Psoas muscle (tissue), 8 donors: ENCODE results near the gene CSNK2A3. TPM values are rescaled to one million over a fixed set of nuclear protein-coding genes. Genes with fewer than 3 reads are reported as not detected.

ENCODE experiments used
- ATAC-seq, 4 donors: fragments of 200-7000 bp; cut with Tn5 transposase; one replicate each; pipeline ENCODE4 v1.9.1; 2020; ENCODE audit warnings: moderate library complexity in 3 of 4, mild to moderate bottlenecking in 2 of 4
- DNase-seq, 2 donors: peaks; one replicate each; pipeline ENCODE4 v3.0.0-alpha.2; 2020
- H3K27ac ChIP-seq: fragments of 200-600 bp; one replicate; pipeline ENCODE4 v1.8.0; 2022
- H3K27me3 ChIP-seq, 3 donors: fragments of 200-600 bp in 1 of 3; one replicate each; pipeline versions ENCODE4 v1.6.1 to v1.8.0; 2013 to 2022; ENCODE audit warnings: low read length in 2 of 3, mild to moderate bottlenecking in 2 of 3, moderate library complexity in 1 of 3; ENCODE audit not compliant: insufficient read depth in 3 of 3
- H3K36me3 ChIP-seq, 2 donors: fragments of 200-600 bp in 1 of 2; one replicate each; pipeline versions ENCODE4 v1.6.1 to v1.8.0; 2013 to 2022; ENCODE audit warnings: low read depth in 1 of 2, mild to moderate bottlenecking in 1 of 2, moderate library complexity in 1 of 2; ENCODE audit not compliant: insufficient read depth in 1 of 2
- H3K4me1 ChIP-seq: fragments of 200-600 bp; one replicate; pipeline ENCODE4 v1.8.0; 2022
- H3K4me3 ChIP-seq: fragments of 200-600 bp; one replicate; pipeline ENCODE4 v1.8.0; 2022; ENCODE audit warnings: mild to moderate bottlenecking
- H3K9me3 ChIP-seq: fragments of 200-600 bp; one replicate; pipeline ENCODE4 v1.8.0; 2022
- WGBS, 3 donors: extraction: QIAGEN DNeasy Blood & Tissue Kit; methylation state at CpG; one replicate each; pipeline versions ENCODE4 v1.1.6 to v1.1.7; 2013; 5-methylcytosine and 5-hydroxymethylcytosine counted together
- intact Hi-C, 2 donors: fragments of 100-400 bp; cut with DNase I; formaldehyde crosslinking; loops; one replicate each; pipeline versions ENCODE4 v1.11.0 to v1.14.2; 2022
- polyA plus RNA-seq, 3 donors: library from polyadenylated mRNA; stranded (reverse); fragments of 200-250 nt; gene quantifications; one replicate each; pipeline ENCODE4 v1.2.3, GENCODE V29; 2013
- total RNA-seq, 4 donors: library from RNA; stranded (reverse); fragmentation: NEBNext Ultra II Directional in 2 of 4; extraction: Animal tissue kit (Norgen Biotek cat#: 25700) in 2 of 4; gene quantifications; one replicate each; pipeline versions ENCODE4 v1.2.1 to v1.2.4, GENCODE V29; 2021 to 2023
- TF ChIP-seq, protein P1 (sequence below): fragments of 200-600 bp; IDR thresholded peaks from one replicate; pipeline ENCODE4 v1.8.0; 2022; ENCODE audit warnings: antibody characterized with exemption
- donor health status: healthy with polysubstance abuse.
- donor health status: DM: no; HTN: no; CAD: no; lungs with moderate emphysema.
- donor health status: Bipolar disorder and iron deficiency.
- donor health status: healthy.
- donor health status: DM: yes; HTN: yes; CAD: no.
- donor health status: DM: no; HTN: no; CAD: no.
- donor health status: DM: no; HTN: no; CAD: no.
- donor health status: DM: yes; HTN: yes; CAD: no.

CSNK2A3 gene
- total and polyA plus RNA-seq, 7 donors: 0.52 to 2.0 (median 1.3) TPM; not detected in 1

DNA sequence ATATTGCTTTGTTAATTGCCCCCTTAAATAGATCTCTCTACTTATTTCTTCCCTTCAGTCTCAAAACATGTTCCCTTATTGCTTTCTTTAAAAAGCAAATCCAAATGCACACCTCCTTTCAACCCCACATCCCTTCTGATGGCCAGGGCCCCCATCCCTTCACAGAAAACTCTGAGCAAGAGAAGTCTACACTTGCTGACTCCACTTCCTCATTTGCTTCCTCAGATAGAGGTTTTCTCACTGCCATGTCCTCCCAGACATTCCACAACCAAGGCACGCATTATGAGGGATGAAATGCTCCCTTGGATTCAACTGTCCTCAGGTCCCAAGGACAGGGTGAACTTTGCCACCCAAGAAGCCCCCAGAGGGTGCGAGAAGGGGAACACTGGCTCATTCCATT, 43.1 kb downstream of the CSNK2A3 start:
- H3K4me1 ChIP-seq: peaks cover 19% of the 10 kb centered on the region
- no peak overlapping the region for H3K27ac ChIP-seq
- H3K27me3 ChIP-seq: no peaks in the 10 kb centered on the region
- ATAC-seq (no peak), DNase-seq (no peak)
- no peak overlapping the region for H3K4me3 ChIP-seq
- intact Hi-C loops: no loop called here
- 95 to 100% (median 98%) methylated on average over 2 of the region's 2 CpGs for WGBS, 3 donors
- H3K36me3 ChIP-seq: no peaks in the 10 kb centered on the region
- no peaks in the 10 kb centered on the region for H3K9me3 ChIP-seq
- TF ChIP-seq, protein P1, sequence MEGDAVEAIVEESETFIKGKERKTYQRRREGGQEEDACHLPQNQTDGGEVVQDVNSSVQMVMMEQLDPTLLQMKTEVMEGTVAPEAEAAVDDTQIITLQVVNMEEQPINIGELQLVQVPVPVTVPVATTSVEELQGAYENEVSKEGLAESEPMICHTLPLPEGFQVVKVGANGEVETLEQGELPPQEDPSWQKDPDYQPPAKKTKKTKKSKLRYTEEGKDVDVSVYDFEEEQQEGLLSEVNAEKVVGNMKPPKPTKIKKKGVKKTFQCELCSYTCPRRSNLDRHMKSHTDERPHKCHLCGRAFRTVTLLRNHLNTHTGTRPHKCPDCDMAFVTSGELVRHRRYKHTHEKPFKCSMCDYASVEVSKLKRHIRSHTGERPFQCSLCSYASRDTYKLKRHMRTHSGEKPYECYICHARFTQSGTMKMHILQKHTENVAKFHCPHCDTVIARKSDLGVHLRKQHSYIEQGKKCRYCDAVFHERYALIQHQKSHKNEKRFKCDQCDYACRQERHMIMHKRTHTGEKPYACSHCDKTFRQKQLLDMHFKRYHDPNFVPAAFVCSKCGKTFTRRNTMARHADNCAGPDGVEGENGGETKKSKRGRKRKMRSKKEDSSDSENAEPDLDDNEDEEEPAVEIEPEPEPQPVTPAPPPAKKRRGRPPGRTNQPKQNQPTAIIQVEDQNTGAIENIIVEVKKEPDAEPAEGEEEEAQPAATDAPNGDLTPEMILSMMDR: no peak

DNA sequence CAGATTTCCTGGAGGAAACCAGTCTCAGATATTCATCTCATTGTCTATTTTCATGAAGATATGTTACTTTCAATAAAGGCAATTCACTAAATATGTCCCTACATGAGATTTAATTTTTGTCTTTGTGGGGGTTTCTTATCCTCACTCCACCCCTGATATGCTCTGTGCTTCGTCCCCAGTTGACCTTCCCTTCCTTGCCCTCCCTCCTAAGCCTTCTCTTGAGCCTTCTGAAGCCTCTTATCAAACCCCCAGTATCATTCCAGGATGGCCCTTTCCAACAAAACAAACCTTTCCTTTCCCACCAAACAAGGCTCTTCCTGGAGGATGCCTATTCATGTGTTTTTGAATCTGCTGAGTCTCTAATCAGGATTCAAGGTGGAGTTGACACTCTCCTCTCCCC, 44.8 kb downstream of the CSNK2A3 start:
- Histone ChIP-seq H3K27me3 (no peaks in the 10 kb centered on the region), H3K36me3 (no peaks in the 10 kb centered on the region), H3K4me3 (no peak overlapping the region), H3K27ac (no peak overlapping the region), H3K9me3 (no peaks in the 10 kb centered on the region), H3K4me1 (peaks cover 4% of the 10 kb centered on the region)
- TF ChIP-seq, protein P1: no peak
- WGBS, 3 donors: 78 to 95% (median 88%) methylated on average over 1 of the region's 1 CpG
- DNase-seq (no peak), ATAC-seq (no peak)
- intact Hi-C loops: no loop called here

DNA sequence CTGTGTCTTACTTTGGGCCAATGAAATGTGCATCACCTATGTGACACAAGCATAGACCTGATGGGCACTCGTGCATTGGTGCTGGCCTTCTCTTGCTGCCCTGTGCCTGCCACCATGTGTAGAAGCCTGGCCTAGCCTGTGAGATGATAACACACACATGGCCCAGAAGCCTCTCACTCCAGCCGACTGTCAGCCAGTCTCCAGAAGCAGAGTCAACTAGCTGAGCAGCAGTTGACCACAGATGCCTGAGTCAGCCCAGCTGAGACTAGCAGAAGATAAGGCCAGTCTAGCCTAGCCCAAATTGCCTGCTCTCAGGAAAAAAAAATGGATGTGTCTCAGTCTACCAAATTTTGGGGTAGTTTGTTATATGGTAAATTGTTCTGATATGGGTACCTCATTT, 46.2 kb downstream of the CSNK2A3 start:
- 83 to 86% (median 85%) methylated on average over 2 of the region's 2 CpGs for WGBS, 3 donors
- Histone ChIP-seq H3K27me3 (no peaks in the 10 kb centered on the region), H3K4me3 (no peak overlapping the region), H3K9me3 (no peaks in the 10 kb centered on the region), H3K36me3 (no peaks in the 10 kb centered on the region), H3K4me1 (no peaks in the 10 kb centered on the region), H3K27ac (no peak overlapping the region)
- intact Hi-C loops: no loop called here
- DNase-seq (no peak), ATAC-seq (no peak)
- TF ChIP-seq, protein P1: no peak

DNA sequence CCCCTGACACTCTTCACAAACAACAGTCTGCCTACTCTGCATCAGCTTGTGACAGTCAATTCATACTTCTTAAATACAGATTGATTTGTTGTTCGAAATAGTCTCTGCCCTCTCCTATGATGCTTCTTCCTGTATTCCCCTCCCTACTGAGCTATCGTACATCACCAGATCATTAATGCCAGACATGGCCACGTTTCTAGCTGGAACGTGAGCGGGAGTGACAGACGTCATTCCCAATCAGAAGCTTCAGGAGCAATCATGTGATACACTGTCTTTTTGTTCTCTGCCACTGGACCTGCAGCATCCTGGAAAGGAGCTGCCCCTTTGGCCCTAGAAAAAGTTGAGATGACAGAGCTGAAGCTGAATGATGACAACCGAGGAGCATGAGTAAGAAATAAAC, 48.5 kb downstream of the CSNK2A3 start:
- WGBS, 3 donors: 76 to 85% (median 83%) methylated on average over 7 of the region's 7 CpGs
- H3K9me3 ChIP-seq: no peaks in the 10 kb centered on the region

DNA sequence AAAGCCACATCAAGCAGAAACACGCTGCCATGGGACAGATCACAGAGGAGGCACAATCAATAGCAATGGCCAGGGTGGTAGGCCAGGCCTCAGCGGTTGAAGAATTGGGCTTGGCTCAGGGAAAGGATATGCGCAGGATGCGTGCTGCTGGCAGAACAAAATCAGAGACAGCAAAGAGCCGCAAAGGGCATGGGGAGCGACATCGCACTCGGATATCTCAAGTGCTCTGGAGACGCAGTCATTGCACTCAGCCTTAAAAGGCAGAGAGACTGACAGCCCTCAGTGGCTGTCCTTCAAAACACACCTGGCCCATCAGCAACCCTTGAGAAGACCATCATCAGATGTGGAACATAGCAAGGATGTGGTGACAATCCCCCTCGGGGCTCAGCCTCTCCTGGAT, 50.5 kb downstream of the CSNK2A3 start:
- no peaks in the 10 kb centered on the region for H3K27me3 ChIP-seq
- no peaks in the 10 kb centered on the region for H3K9me3 ChIP-seq
- no peaks in the 10 kb centered on the region for H3K4me1 ChIP-seq
- TF ChIP-seq, protein P1: no peak
- H3K27ac ChIP-seq: no peak overlapping the region
- intact Hi-C loops: no loop called here
- DNase-seq (no peak), ATAC-seq (no peak)
- 88 to 95% (median 90%) methylated on average over 10 of the region's 10 CpGs for WGBS, 3 donors
- H3K36me3 ChIP-seq: no peaks in the 10 kb centered on the region
- no peak overlapping the region for H3K4me3 ChIP-seq

More for the DNA sequence above, 48.5 kb downstream of the CSNK2A3 start:
- ATAC-seq (no peak), DNase-seq (no peak)
- H3K4me1 ChIP-seq: no peaks in the 10 kb centered on the region
- TF ChIP-seq, protein P1: no peak
- intact Hi-C loops: no loop called here
- no peak overlapping the region for H3K27ac ChIP-seq
- H3K4me3 ChIP-seq: no peak overlapping the region
- no peaks in the 10 kb centered on the region for H3K36me3 ChIP-seq
- H3K27me3 ChIP-seq: no peaks in the 10 kb centered on the region
